Ramos (cell line): ENCODE measurements around the gene CAPN14.
"Not testable (repeated sequence)": the region's sequence is repeated elsewhere in the genome, so short reads cannot be mapped to it uniquely, and the experiment has no call there.

Source experiments
- in situ Hi-C: fragments of 300-500 bp; cut with MboI; formaldehyde crosslinking; loops from one replicate; pipeline ENCODE4 v1.14.3; 2022; ENCODE audit warnings: low sequenced_read_pairs; ENCODE audit not compliant: unreplicated experiment

Gene CAPN14

GRCh38 chr2:31202041-31202440 lies 15.3 kb downstream of the CAPN14 start:
- in situ Hi-C loops, result no loop called here

GRCh38 chr2:31200972-31201371 lies 16.3 kb downstream of the CAPN14 start:
- in situ Hi-C loops, result no loop called here

GRCh38 chr2:31199206-31199605 lies 18.1 kb downstream of the CAPN14 start:
- in situ Hi-C loops, result no loop called here

- in situ Hi-C loops, result no loop called here
Measured at GRCh38 chr2:31197669-31198068, 19.6 kb downstream of the CAPN14 start.

GRCh38 chr2:31197166-31197565 lies 20.1 kb downstream of the CAPN14 start:
- in situ Hi-C loops, result no loop called here

GRCh38 chr2:31196622-31197021 lies 20.7 kb downstream of the CAPN14 start:
- in situ Hi-C loops, result no loop called here

GRCh38 chr2:31193806-31194205 lies 23.5 kb downstream of the CAPN14 start:
- in situ Hi-C loops, result no loop called here

GRCh38 chr2:31192851-31193392 lies 24.4 kb downstream of the CAPN14 start:
- in situ Hi-C loops, result no loop called here

- in situ Hi-C loops, result no loop called here
Measured at GRCh38 chr2:31192396-31192795, 24.9 kb downstream of the CAPN14 start.

- in situ Hi-C loops, result no loop called here
Measured at GRCh38 chr2:31191931-31192330, 25.4 kb downstream of the CAPN14 start.

GRCh38 chr2:31190188-31190587 lies 27.1 kb downstream of the CAPN14 start:
- in situ Hi-C loops, result no loop called here

- in situ Hi-C loops, result no loop called here
Measured at GRCh38 chr2:31189141-31189540, 28.2 kb downstream of the CAPN14 start.

GRCh38 chr2:31188131-31188530 lies 29.2 kb downstream of the CAPN14 start:
- in situ Hi-C loops, result no loop called here

GRCh38 chr2:31187166-31187565 lies 30.1 kb downstream of the CAPN14 start:
- in situ Hi-C loops, result no loop called here

GRCh38 chr2:31183973-31184372 lies 33.3 kb downstream of the CAPN14 start:
- in situ Hi-C loops, result not testable (repeated sequence)

- in situ Hi-C loops, result no loop called here
Measured at GRCh38 chr2:31176742-31177141, 40.6 kb downstream of the CAPN14 start.

GRCh38 chr2:31171142-31171541 lies 46.2 kb downstream of the CAPN14 start:
- in situ Hi-C loops, result loop anchor here (25.0 kb wide), 1 partner anchor 1009 kb away; no protein-coding TSS in a partner anchor

- in situ Hi-C loops, result loop anchor here (25.0 kb wide), 1 partner anchor 1008 kb away; no protein-coding TSS in a partner anchor
Measured at GRCh38 chr2:31170071-31170698, 47.1 kb downstream of the CAPN14 start.

GRCh38 chr2:31168291-31168690 lies 49.0 kb downstream of the CAPN14 start:
- in situ Hi-C loops, result loop anchor here (25.0 kb wide), 1 partner anchor 1006 kb away; no protein-coding TSS in a partner anchor

- in situ Hi-C loops, result loop anchor here (25.0 kb wide), 1 partner anchor 1005 kb away; no protein-coding TSS in a partner anchor
Measured at GRCh38 chr2:31166925-31167324, 50.4 kb downstream of the CAPN14 start.

- in situ Hi-C loops, result loop anchor here (25.0 kb wide), 1 partner anchor 1001 kb away; no protein-coding TSS in a partner anchor
Measured at GRCh38 chr2:31163011-31163539, 54.2 kb downstream of the CAPN14 start.

GRCh38 chr2:31161637-31162036 lies 55.7 kb downstream of the CAPN14 start:
- in situ Hi-C loops, result loop anchor here (25.0 kb wide), 1 partner anchor 999 kb away; no protein-coding TSS in a partner anchor
